ENCODE results near the gene RNF31.

RNF31 gene

GRCh38 chr14:24172871-24173281 lies 25.6 kb downstream of the RNF31 start:
- ChIA-PET POLR2A (interaction anchor here (1.5 kb wide), 1 partner anchor 11 kb away, joined by 5 read pairs; the partner anchor contains the start of gene IRF9), CTCF (interaction anchor here (1.0 to 2.5 kb wide), 2 partner anchors 7 to 12 kb away, joined by 3 to 23 read pairs; partner anchors contain the start of gene IRF9)
- no peak overlapping the region for H3K4me3 ChIP-seq (ENCODE audit: low read depth, low read length)
- no peak for TF ChIP-seq CTCF (IDR thresholded peaks at IDR 0.05; ENCODE audit: insufficient read depth, low read length, missing control alignments)
- no peak for DNase-seq (ENCODE audit: low read depth, low spot score)

- no peak overlapping the region for H3K4me3 ChIP-seq (ENCODE audit: low read depth, low read length)
- ChIA-PET POLR2A (no interaction called here), CTCF (interaction anchor here (1.2 to 1.3 kb wide), 2 partner anchors 16 to 118 kb away, joined by 3 to 7 read pairs; partner anchors contain the start of gene IRF9)
- no peak for DNase-seq (ENCODE audit: low read depth, low spot score)
- no peak for TF ChIP-seq CTCF (IDR thresholded peaks at IDR 0.05; ENCODE audit: insufficient read depth, low read length, missing control alignments)
Observed at GRCh38 chr14:24176599-24176998, 29.3 kb downstream of the RNF31 start.

- DNase-seq (ENCODE audit: low read depth, low spot score) = no peak
- no peak for TF ChIP-seq CTCF (IDR thresholded peaks at IDR 0.05; ENCODE audit: insufficient read depth, low read length, missing control alignments)
- POLR2A ChIA-PET = interaction anchor here (0.8 kb wide), 1 partner anchor 9 kb away, joined by 3 read pairs; no protein-coding TSS in a partner anchor
- CTCF ChIA-PET = interaction anchor here (1.2 to 1.3 kb wide), 2 partner anchors 16 to 119 kb away, joined by 3 to 7 read pairs; partner anchors contain the start of gene IRF9
- no peak overlapping the region for H3K4me3 ChIP-seq (ENCODE audit: low read depth, low read length)
Observed at GRCh38 chr14:24177041-24177825, 29.9 kb downstream of the RNF31 start.

GRCh38 chr14:24177891-24178290 lies 30.6 kb downstream of the RNF31 start:
- CTCF ChIA-PET = interaction anchor here (1.3 kb wide), 1 partner anchor 17 kb away, joined by 7 read pairs; the partner anchor contains the start of gene IRF9
- no peak for DNase-seq (ENCODE audit: low read depth, low spot score)
- POLR2A ChIA-PET = interaction anchor here (0.8 kb wide), 1 partner anchor 8 kb away, joined by 3 read pairs; no protein-coding TSS in a partner anchor
- no peak overlapping the region for H3K4me3 ChIP-seq (ENCODE audit: low read depth, low read length)
- TF ChIP-seq CTCF (IDR thresholded peaks at IDR 0.05; ENCODE audit: insufficient read depth, low read length, missing control alignments) = no peak

- no peak for DNase-seq (ENCODE audit: low read depth, low spot score)
- ChIA-PET CTCF (interaction anchor here (1.1 to 3.3 kb wide), 2 partner anchors 18 to 118 kb away, joined by 3 to 18 read pairs; partner anchors contain the start of gene IRF9), POLR2A (no interaction called here)
- H3K4me3 ChIP-seq (ENCODE audit: low read depth, low read length) = no peak overlapping the region
- no peak for TF ChIP-seq CTCF (IDR thresholded peaks at IDR 0.05; ENCODE audit: insufficient read depth, low read length, missing control alignments)
Observed at GRCh38 chr14:24178399-24179178, 31.3 kb downstream of the RNF31 start.
